ENCODE measurements around the gene PRCP.

DNA sequence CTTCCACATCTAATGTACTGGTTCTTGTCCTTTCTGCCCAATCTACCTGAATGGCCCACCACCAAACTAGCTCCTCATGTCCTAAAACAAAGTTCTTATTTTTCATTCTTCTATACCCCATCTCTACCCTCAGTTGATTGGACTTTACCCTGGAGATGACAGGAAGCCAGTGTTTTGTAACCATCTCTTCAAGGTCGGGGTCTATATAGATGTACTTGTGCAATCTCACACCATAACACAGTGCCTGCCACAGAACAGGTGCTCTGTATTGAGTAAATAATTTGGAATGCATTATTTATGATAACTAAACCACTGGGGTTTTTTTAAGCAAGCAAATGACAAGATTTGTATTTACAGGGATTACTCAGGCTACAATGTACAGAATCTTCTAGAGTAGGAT, 89.9 kb downstream of the PRCP start:
- TF ChIP-seq CTCF (IDR thresholded peaks at IDR 0.05), result no peak
- TF ChIP-seq POLR2A (IDR thresholded peaks at IDR 0.05), result no peak

Measured in Peyer's patch (tissue), 4 donors.